ENCODE measurements around the gene GRIN1.

Gene GRIN1

DNA sequence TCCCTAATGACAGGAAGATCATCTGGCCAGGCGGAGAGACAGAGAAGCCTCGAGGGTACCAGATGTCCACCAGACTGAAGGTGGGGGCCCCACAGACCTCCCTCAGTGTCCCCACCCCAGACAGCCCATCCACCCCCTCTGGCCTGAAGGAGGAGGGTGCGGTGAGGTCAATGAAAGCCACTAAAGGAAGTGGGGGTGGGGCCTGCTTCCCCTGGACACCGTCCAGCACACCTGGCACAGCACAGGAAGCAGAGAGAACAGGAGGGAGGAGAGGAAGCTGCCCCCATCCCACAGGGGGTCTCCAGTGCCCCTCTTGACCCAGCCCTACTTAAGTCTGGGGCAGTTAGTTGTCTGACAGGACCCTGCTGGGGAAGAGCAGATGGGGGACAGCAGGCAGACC, 19.7 kb downstream of the GRIN1 start:
- Histone ChIP-seq H3K36me3 (ENCODE audit: insufficient read depth, low read length) (no peaks in the 10 kb centered on the region), H3K9me3 (ENCODE audit: control insufficient read depth, insufficient read depth, low read length) (no peaks in the 10 kb centered on the region), H3K9ac (ENCODE audit: low read depth, low read length) (no peak overlapping the region), H3K4me1 (ENCODE audit: insufficient read depth, low read length) (no peaks in the 10 kb centered on the region)

GRCh38 chr9:137159105-137160053, 20.4 kb downstream of the GRIN1 start:
- Histone ChIP-seq H3K36me3 (ENCODE audit: insufficient read depth, low read length) (no peaks in the 10 kb centered on the region), H3K9me3 (ENCODE audit: control insufficient read depth, insufficient read depth, low read length) (no peaks in the 10 kb centered on the region), H3K4me1 (ENCODE audit: insufficient read depth, low read length) (no peaks in the 10 kb centered on the region), H3K9ac (ENCODE audit: low read depth, low read length) (no peak overlapping the region)

DNA sequence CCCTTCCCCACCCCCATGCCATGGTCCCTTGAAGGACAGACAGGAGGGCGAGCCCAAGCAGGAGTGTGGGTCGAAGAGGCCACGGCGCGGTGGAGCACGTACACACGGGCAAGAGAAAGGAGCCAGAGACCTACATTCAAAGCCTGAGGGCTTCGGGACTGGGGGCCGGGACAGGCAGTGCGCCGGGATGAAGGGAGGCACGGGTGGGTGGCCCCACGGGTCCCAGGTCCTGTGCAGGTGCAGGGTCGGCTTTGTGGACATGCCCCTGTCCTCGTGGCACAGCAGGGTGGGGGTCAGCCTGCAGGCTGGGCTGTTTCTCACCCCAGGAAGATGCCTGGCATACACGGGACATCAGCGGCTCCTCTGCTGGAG, 21.1 kb downstream of the GRIN1 start:
- no peak overlapping the region for H3K9ac ChIP-seq (ENCODE audit: low read depth, low read length)
- H3K36me3 ChIP-seq (ENCODE audit: insufficient read depth, low read length), result no peaks in the 10 kb centered on the region
- no peaks in the 10 kb centered on the region for H3K9me3 ChIP-seq (ENCODE audit: control insufficient read depth, insufficient read depth, low read length)
- no peaks in the 10 kb centered on the region for H3K4me1 ChIP-seq (ENCODE audit: insufficient read depth, low read length)

DNA sequence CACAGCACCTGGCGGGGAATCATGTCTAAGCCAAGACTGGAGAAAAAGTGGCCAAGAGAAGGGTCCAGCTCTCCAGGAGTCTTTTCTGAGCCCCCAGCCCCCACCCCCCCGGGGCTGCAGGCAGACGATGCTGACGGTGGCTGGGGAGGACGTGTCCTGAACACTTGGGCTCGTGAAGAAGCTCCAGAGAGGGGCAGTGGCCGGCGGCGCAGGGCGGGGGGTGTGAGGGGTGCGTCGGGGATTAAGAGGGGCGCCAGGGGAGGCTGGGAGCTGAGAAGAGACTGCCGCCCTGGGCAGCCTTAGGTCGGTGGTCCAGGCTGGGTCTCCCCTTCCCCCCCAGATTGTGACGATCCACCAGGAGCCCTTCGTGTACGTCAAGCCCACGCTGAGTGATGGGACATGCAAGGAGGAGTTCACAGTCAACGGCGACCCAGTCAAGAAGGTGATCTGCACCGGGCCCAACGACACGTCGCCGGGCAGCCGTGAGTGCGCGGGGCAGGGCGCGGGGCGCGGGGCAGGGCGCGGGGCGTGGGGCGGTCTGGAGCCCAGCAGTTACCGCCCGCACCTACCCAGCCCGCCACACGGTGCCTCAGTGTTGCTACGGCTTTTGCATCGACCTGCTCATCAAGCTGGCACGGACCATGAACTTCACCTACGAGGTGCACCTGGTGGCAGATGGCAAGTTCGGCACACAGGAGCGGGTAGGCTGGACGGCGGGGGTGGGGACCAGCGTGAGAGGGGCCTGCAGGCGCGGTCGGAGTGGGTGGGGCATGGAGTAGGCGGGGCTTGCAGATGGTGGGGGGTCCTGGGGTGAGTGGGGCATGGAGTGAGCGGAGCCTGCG, 22.0 kb downstream of the GRIN1 start:
- no peak overlapping the region for H3K9ac ChIP-seq (ENCODE audit: low read depth, low read length)
- H3K4me1 ChIP-seq (ENCODE audit: insufficient read depth, low read length), result no peaks in the 10 kb centered on the region
- H3K36me3 ChIP-seq (ENCODE audit: insufficient read depth, low read length), result no peaks in the 10 kb centered on the region
- H3K9me3 ChIP-seq (ENCODE audit: control insufficient read depth, insufficient read depth, low read length), result no peaks in the 10 kb centered on the region

GRCh38 chr9:137161558-137162486, 22.9 kb downstream of the GRIN1 start:
- H3K9me3 ChIP-seq (ENCODE audit: control insufficient read depth, insufficient read depth, low read length), result no peaks in the 10 kb centered on the region
- no peak overlapping the region; the same call in 1 of the 2 replicates for H3K9ac ChIP-seq (ENCODE audit: low read depth, low read length)
- H3K36me3 ChIP-seq (ENCODE audit: insufficient read depth, low read length), result no peaks in the 10 kb centered on the region
- H3K4me1 ChIP-seq (ENCODE audit: insufficient read depth, low read length), result no peaks in the 10 kb centered on the region

DNA sequence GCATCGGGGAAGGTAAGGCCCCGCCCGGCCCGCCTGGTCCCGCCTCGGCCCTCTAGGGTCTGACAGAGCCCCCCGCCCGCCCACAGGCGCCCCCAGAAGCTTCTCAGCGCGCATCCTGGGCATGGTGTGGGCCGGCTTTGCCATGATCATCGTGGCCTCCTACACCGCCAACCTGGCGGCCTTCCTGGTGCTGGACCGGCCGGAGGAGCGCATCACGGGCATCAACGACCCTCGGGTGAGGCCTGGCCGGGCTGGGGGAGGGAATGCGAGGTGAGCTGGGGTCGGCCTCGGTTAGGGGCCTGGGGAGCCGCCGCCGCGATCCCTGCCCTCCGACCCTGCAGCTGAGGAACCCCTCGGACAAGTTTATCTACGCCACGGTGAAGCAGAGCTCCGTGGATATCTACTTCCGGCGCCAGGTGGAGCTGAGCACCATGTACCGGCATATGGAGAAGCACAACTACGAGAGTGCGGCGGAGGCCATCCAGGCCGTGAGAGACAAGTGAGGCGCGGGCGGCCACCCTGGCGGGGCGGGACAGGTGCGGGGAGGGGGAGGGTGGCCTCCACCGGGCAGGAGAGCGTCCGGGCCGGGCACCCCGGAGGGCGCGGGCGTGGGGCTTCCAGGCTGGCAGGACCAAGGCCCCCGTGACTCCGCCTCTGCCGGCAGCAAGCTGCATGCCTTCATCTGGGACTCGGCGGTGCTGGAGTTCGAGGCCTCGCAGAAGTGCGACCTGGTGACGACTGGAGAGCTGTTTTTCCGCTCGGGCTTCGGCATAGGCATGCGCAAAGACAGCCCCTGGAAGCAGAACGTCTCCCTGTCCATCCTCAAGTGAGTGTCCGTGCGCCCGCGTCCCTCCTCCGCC, 23.8 kb downstream of the GRIN1 start:
- Histone ChIP-seq H3K36me3 (ENCODE audit: insufficient read depth, low read length) (no peaks in the 10 kb centered on the region), H3K9me3 (ENCODE audit: control insufficient read depth, insufficient read depth, low read length) (no peaks in the 10 kb centered on the region), H3K4me1 (ENCODE audit: insufficient read depth, low read length) (no peaks in the 10 kb centered on the region), H3K9ac (ENCODE audit: low read depth, low read length) (peak overlapping the region; percentile 28; the same call in 1 of the 2 replicates)

DNA sequence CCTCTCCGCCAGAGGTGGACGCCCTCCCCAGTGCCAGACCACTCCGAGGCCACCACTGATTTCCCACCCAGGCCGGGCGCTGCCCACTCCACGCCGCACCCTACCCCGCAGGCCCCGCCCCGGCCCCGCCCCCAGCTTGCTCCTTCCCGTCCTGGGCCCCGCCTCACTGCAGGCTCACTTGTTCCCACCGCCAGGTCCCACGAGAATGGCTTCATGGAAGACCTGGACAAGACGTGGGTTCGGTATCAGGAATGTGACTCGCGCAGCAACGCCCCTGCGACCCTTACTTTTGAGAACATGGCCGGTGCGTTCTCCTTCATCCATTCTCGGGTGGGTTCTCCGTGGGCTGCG, 24.4 kb downstream of the GRIN1 start:
- Histone ChIP-seq H3K9me3 (ENCODE audit: control insufficient read depth, insufficient read depth, low read length) (no peaks in the 10 kb centered on the region), H3K36me3 (ENCODE audit: insufficient read depth, low read length) (no peaks in the 10 kb centered on the region), H3K9ac (ENCODE audit: low read depth, low read length) (peak overlapping the region; percentile 28; the same call in 1 of the 2 replicates), H3K4me1 (ENCODE audit: insufficient read depth, low read length) (no peaks in the 10 kb centered on the region)

DNA sequence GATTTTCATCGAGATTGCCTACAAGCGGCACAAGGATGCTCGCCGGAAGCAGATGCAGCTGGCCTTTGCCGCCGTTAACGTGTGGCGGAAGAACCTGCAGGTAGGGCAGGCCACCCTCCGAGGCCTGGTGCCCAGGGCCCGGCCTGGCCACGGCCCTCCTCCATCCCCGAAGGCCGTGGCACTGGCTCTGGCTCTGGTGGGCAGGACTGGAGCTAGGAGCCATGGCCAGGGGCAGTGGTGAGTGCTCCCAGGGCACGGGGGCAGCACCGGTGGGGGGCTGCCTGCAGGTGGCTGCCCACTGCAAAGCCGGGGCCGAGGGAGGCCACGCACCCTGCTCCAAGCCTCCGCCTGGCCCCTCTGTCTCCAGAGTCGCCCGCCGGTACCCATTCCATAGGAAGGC, 24.9 kb downstream of the GRIN1 start:
- Histone ChIP-seq H3K9me3 (ENCODE audit: control insufficient read depth, insufficient read depth, low read length) (no peaks in the 10 kb centered on the region), H3K36me3 (ENCODE audit: insufficient read depth, low read length) (no peaks in the 10 kb centered on the region), H3K4me1 (ENCODE audit: insufficient read depth, low read length) (no peaks in the 10 kb centered on the region), H3K9ac (ENCODE audit: low read depth, low read length) (no peak overlapping the region)

GRCh38 chr9:137164370-137165249, 25.7 kb downstream of the GRIN1 start:
- Histone ChIP-seq H3K9ac (ENCODE audit: low read depth, low read length) (no peak overlapping the region), H3K36me3 (ENCODE audit: insufficient read depth, low read length) (no peaks in the 10 kb centered on the region), H3K9me3 (ENCODE audit: control insufficient read depth, insufficient read depth, low read length) (no peaks in the 10 kb centered on the region), H3K4me1 (ENCODE audit: insufficient read depth, low read length) (no peaks in the 10 kb centered on the region)

DNA sequence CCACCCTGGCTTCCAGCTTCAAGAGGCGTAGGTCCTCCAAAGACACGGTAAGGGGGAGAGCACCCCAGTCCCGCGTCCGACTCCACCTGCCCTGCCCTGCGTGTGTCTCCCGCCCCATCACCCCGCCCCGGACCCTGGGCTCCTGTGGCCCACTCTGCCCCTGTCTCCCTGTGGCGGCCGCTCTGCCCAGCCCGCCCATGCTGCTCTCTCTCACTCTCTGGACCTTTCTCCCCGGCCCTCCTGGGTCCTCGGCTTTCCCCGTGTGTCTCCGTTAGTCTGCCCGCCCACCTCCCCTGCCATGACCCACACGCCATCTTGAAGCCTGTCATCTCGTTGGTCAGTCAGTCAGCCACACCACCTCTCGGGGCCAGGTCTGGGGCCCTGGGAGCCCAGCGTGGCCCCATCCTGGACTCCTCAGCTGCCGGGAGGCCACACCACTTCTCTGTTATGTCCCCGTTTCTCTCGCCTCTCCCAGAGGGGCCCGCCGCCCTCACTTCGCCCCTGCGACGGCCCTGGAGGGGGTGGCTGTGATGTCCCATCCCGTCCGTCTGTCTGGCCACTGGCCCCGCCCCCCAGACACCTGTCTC, 26.4 kb downstream of the GRIN1 start:
- Histone ChIP-seq H3K36me3 (ENCODE audit: insufficient read depth, low read length) (no peaks in the 10 kb centered on the region), H3K9me3 (ENCODE audit: control insufficient read depth, insufficient read depth, low read length) (no peaks in the 10 kb centered on the region), H3K4me1 (ENCODE audit: insufficient read depth, low read length) (no peaks in the 10 kb centered on the region), H3K9ac (ENCODE audit: low read depth, low read length) (no peak overlapping the region)

DNA sequence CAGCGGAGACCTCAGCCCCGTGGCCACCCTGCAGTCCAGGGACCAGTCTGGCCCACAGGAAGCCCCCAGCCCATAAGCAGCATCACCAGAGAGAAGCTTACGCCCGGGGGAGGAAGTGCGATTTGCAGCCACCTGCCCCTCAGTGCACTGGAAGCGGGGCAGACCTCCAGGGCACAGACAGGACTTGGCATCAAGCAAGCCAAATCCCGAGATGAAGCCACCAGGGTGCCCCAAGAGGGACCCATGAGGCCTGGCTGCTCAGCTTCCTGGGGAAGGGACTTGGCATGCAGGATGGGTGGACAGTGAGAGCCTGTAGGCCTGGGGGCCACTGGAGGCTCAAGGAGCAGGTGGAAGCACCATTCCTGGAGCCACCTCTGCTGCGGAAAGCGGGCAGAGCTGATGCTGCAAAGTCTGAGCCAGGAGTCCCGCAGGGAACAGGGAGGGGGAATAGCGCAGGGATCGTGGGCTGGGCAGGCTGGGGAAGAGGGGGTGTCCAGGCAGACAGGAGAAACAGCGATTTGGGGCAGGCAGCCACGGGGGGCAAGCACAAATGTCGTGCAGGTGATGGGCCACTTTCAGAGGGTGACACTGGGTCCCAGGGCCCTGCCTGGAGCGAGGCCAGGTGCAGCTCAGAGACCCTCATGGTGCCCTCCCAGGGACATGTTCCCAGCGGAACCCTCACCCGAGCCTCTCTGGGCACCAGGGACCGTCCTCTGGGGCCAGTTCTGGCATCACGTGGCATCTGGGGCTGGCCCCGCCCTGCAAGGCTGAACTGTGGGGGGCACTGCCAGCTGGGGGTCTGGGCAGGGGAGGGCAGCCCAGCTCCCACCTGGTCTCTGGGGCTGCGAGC, 27.7 kb downstream of the GRIN1 start:
- H3K9me3 ChIP-seq (ENCODE audit: control insufficient read depth, insufficient read depth, low read length), result no peaks in the 10 kb centered on the region
- H3K9ac ChIP-seq (ENCODE audit: low read depth, low read length), result no peak overlapping the region
- no peaks in the 10 kb centered on the region for H3K4me1 ChIP-seq (ENCODE audit: insufficient read depth, low read length)
- no peaks in the 10 kb centered on the region for H3K36me3 ChIP-seq (ENCODE audit: insufficient read depth, low read length)

DNA sequence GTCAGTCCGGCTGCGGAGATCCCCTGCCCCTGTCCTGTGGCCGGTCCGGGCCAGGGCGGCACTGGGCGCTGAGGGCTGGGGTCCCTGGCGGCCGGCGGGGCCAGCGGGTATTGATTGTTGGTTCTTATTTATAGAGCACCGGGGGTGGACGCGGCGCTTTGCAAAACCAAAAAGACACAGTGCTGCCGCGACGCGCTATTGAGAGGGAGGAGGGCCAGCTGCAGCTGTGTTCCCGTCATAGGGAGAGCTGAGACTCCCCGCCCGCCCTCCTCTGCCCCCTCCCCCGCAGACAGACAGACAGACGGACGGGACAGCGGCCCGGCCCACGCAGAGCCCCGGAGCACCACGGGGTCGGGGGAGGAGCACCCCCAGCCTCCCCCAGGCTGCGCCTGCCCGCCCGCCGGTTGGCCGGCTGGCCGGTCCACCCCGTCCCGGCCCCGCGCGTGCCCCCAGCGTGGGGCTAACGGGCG, 28.4 kb downstream of the GRIN1 start:
- H3K36me3 ChIP-seq (ENCODE audit: insufficient read depth, low read length), result no peaks in the 10 kb centered on the region
- H3K9me3 ChIP-seq (ENCODE audit: control insufficient read depth, insufficient read depth, low read length), result no peaks in the 10 kb centered on the region
- H3K9ac ChIP-seq (ENCODE audit: low read depth, low read length), result no peak overlapping the region
- no peaks in the 10 kb centered on the region for H3K4me1 ChIP-seq (ENCODE audit: insufficient read depth, low read length)
